HG02943 (cell line): ENCODE measurements around the gene PLGRKT.
"Not testable (repeated sequence)": the region's sequence is repeated elsewhere in the genome, so short reads cannot be mapped to it uniquely, and the experiment has no call there.

Experiments
- ATAC-seq: cut with Tn5 transposase; IDR thresholded peaks from one replicate; pipeline ENCODE4 v1.9.1; 2021; ENCODE audit warnings: mild to moderate bottlenecking, low read depth, moderate library complexity; ENCODE audit not compliant: unreplicated experiment

Gene PLGRKT

GRCh38 chr9:5453004-5453403, 15.3 kb upstream of the PLGRKT start:
- no peak for ATAC-seq

GRCh38 chr9:5452286-5452609, 14.5 kb upstream of the PLGRKT start:
- ATAC-seq, result no peak

DNA sequence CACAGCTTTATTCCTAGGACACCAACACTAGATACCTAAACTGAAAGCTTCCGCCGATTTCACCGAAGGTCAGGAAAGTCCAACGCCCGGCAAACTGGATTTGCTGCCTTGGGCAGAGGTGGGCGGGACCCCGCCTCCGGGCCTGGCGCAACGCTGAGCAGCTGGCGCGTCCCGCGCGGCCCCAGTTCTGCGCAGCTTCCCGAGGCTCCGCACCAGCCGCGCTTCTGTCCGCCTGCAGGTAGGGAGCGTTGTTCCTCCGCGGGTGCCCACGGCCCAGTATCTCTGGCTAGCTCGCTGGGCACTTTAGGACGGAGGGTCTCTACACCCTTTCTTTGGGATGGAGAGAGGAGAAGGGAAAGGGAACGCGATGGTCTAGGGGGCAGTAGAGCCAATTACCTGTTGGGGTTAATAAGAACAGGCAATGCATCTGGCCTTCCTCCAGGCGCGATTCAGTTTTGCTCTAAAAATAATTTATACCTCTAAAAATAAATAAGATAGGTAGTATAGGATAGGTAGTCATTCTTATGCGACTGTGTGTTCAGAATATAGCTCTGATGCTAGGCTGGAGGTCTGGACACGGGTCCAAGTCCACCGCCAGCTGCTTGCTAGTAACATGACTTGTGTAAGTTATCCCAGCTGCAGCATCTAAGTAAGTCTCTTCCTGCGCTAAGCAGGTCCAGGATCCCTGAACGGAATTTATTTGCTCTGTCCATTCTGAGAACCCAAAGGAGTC, 12.8 kb upstream of the PLGRKT start, which contains the start of gene CD274:
Gene CD274 (plus strand): TSS at position 184 of the 733 bp plus-strand sequence. CDS start 5,572 bp downstream, outside the sequence.
- peak; percentile 59 for ATAC-seq

- ATAC-seq, result no peak
Observed at GRCh38 chr9:5449521-5450358, 12.0 kb upstream of the PLGRKT start.

GRCh38 chr9:5448461-5449435, 11.0 kb upstream of the PLGRKT start:
- no peak for ATAC-seq

DNA sequence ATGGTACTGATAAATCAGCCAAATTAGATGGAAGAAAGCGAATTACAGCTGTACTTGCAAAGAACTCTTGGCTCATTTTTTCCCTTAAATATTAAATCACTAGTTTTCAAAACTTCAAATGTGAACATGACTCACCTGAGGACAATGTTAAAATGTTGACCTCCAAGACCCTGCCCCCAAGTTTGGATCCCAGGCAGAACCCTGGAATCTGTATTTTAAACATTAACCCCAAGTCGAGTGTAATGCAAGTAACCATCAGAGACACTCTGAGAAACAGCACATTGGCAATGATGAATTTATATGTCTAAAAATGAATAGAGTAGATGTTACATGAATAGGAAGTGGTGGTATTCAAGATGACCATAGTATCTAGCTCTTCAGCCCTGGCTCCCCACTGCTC, 10.3 kb upstream of the PLGRKT start:
- no peak for ATAC-seq

DNA sequence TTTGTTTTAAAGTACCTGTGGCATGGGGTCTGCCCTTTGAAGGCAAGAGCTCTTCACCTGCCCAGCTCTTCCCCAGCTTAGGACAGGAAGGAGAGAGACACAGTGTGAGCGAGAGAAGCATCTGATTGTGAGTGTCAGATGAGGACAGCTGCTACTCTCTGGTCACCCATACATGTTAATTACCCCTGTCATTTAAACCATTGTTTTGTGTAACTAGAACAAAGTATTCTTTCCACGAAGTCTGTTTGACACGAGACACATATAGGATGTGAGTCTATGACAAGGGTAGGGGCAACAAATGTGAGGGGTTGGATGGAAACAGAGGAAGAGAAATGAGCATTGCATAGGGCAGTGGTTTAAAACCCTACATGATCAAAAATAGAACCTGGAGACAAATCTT, 9.6 kb upstream of the PLGRKT start:
- no peak for ATAC-seq

DNA sequence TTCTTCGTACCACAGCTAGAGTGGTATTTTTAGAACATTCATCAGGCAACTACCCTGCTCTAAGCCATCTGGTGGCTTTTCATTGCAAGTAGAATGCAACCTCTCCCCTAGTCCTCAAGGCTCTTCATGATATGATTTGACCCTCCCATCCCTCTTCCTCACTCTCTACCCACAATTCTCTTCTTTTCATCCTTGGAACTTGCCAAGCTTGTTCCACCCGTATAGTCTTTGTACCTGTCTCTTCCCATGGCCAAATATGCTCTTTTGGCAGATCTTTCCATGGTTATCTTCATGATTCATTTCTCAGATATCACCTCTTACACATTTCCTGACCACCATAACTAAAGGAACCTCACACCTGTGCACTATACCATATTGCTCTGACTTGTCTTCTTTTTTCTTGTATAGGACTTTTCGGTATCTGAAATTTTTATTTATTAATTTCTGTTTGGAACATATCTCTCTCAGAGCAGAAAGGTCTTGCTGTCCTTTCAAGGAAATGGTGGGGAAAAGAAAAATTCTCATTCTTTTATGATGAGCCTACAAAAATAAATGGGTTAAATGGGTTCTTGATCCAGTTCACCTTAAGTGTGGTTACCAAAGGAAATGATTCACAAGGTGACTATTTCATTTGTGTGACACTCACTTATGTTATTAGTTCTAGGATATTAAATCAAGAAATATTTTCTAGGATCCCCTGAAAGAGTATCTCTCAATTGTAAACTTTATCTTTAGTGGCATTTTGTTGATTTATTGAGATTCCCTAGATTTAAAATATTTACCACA, 8.9 kb upstream of the PLGRKT start:
- ATAC-seq, result no peak

DNA sequence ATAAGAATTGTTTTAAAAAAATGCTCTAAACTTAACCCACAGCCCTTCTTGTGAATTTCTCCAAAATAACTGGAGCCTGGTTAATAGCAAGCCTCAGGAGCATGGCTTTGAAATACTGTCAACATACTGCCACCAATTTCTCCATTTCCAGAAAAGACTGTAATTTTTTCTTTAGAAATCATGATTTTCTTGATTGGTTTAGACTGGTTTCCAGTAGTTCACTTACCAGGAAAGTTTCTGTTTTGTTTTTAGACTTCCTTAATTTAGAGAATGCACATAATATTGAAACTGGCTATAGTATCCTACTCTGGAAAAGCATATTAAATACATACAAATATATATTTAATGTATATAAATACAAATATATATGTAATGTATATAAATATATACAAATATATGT, 8.2 kb upstream of the PLGRKT start:
- ATAC-seq, result no peak

DNA sequence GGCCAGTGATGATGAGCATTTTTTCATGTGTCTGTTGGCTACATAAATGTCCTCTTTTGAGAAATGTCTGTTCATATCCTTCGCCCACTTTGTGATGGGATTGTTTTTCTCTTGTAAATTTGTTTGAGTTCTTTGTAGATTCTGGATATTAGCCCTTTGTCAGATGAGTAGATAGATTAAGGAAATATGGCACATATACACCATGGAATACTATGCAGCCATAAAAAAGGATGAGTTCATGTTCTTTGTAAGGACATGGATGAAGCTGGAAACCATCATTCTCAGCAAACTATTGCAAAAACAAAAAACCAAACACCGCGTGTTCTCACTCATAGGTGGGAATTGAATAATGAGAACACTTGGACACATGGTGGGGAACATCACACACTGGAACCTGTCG, 7.4 kb upstream of the PLGRKT start:
- ATAC-seq, result not testable (repeated sequence)

DNA sequence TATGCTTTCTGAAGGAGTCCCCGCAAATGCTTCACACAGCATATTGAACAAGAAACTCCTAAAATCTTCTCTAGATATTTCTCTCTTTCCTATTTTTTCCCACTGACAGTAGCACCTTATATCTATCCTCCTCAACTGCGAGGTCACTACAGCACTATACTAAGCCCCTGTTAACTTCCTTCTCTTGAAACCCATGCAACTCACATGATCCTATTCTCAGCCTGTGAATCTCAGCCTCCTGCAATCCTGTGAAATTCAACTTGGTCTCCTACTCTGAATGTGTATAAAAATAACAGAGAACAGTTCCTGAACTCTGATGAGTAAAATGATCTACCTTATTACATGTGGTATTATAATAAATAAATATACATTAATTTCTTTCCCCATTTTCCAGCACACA, 6.1 kb upstream of the PLGRKT start:
- no peak for ATAC-seq

GRCh38 chr9:5442400-5443011, 4.8 kb upstream of the PLGRKT start:
- no peak for ATAC-seq

GRCh38 chr9:5441043-5441442, 3.3 kb upstream of the PLGRKT start:
- no peak for ATAC-seq

GRCh38 chr9:5440426-5440825, 2.7 kb upstream of the PLGRKT start:
- no peak for ATAC-seq

DNA sequence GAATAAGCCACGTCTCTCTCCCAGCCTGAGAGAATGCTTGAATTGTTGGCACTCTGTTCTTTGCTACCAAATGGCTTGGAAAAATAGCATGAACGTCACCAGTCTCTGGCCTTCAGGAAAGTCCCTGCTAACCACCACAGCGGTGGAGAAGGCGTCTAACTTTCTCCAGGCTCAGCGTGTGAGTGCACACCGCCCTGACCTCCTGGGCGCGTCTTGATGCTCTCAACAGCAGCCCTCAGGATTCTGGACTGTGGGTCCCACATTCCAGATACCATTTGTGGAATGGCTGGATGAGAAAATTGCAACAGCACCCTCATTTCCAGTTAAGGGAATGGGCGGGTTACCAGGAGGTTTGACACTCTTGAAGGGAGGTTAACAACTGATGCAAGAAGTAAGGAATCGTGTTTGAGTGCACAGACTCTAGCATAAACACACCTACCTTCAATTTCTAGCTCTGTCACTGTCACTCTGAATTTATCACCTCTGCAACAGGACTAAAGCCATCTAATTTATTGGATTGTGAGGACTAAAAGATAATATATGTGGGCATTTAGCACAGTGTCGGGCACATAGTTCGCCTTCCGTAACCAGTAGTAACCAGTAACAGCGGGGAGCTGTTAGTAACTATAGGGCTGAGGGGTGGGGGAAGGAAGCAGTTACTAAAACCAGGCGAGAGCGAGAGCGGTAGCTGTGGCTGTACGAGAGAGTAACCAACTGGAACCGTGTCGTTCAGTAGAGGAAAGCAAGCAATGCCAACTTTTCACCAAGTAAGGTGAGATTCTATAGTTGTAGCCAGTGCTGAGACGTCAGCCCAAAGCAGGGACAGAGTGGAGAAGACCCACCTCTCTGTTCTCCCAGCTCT, 807 bp upstream of the PLGRKT start:
- ATAC-seq, result peak; percentile 61

DNA sequence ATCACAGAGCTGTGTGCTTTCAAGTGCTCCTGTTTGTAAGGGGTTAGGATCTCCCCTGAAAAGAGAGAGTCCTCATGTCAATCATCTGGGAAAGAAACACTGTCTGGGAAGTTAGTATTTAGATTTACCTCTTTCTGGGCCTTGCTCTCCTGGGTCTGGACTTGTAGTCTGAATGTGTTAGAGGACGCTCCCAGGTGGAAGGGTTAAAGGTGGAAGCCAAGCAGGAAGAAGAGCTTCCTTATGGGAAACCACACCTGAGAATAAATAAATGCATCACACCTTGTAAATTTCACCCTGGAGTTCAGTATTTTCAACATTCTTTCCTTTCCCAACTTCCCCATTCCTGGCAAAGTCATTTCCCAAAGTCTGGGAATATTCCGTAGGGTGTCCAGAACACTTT, 1.3 kb downstream of the PLGRKT start:
- no peak for ATAC-seq

GRCh38 chr9:5435912-5436311, 1.8 kb downstream of the PLGRKT start:
- ATAC-seq, result no peak
